Keratinocyte (primary cell): ENCODE results near the gene LRRN4CL.

Experiments used
- CTCF ChIP-seq, 3 experiments: IDR thresholded peaks in 1 of 3; conservative IDR thresholded peaks in 1 of 3; optimal IDR thresholded peaks in 1 of 3; 2 replicates in 2 of 3; 3 replicates in 1 of 3; pipeline versions ENCODE3 to v1.5.1; 2011; ENCODE audit warnings: low read length in 3 of 3, mild to moderate bottlenecking in 3 of 3, moderate library complexity in 2 of 3, control low read depth in 1 of 3, inconsistent platforms in 1 of 3; ENCODE audit not compliant: insufficient read depth in 2 of 3; ENCODE audit errors: extremely low read depth in 1 of 3
- EZH2 ChIP-seq: IDR thresholded peaks from one replicate; pipeline ENCODE4 v1.6.1; 2012; ENCODE audit warnings: inconsistent platforms, mild to moderate bottlenecking, low read length, moderate library complexity

- TF ChIP-seq EZH2: no peak
- no peak for TF ChIP-seq CTCF (optimal IDR thresholded peaks at IDR 0.05 in 1 of 3, IDR thresholded peaks at IDR 0.05 in 1 of 3, conservative IDR thresholded peaks at IDR 0.05 in 1 of 3; ENCODE audit: extremely low read depth in 1 of 3, insufficient read depth in 2 of 3, low read length in 3 of 3)
These were observed 10.9 kb downstream of the LRRN4CL start for GRCh38 chr11:62678433-62678769.
